Spleen (tissue), 11 donors: ENCODE data around the gene JADE3. TPM values are rescaled to one million over a fixed set of nuclear protein-coding genes. Genes with fewer than 3 reads are reported as not detected.

ENCODE experiments used
- DNase-seq: peaks from one replicate; pipeline ENCODE4 v3.0.0-alpha.2; 2020
- H3K27ac ChIP-seq, 8 donors: fragments of 200-600 bp; sonication (generic) in 7 of 8; 1 replicate in 4 of 8; 2 replicates in 4 of 8; pipeline versions ENCODE4 v1.5.0 to v1.8.0; 2016 to 2021; ENCODE audit warnings: inconsistent platforms in 4 of 8, mild to moderate bottlenecking in 4 of 8, moderate library complexity in 1 of 8
- H3K27me3 ChIP-seq, 7 donors: fragments of 200-600 bp; sonication (generic) in 6 of 7; replicated peaks in 1 of 7; 1 replicate in 4 of 7; 2 replicates in 3 of 7; pipeline versions ENCODE4 v1.5.0 to v1.8.0; 2016 to 2021; ENCODE audit warnings: inconsistent platforms in 3 of 7, mild to moderate bottlenecking in 1 of 7
- H3K36me3 ChIP-seq, 6 donors: fragments of 200-600 bp; sonication (generic) in 5 of 6; 1 replicate in 4 of 6; 2 replicates in 2 of 6; pipeline versions ENCODE4 v1.5.0 to v1.8.0; 2016 to 2021; ENCODE audit warnings: inconsistent platforms in 2 of 6
- H3K4me1 ChIP-seq, 6 donors: fragments of 200-600 bp; sonication (generic) in 5 of 6; 1 replicate in 3 of 6; 2 replicates in 3 of 6; pipeline versions ENCODE4 v1.5.0 to v1.8.0; 2016 to 2021; ENCODE audit warnings: inconsistent platforms in 3 of 6
- H3K4me3 ChIP-seq, 8 donors: fragments of 200-600 bp; sonication (generic) in 7 of 8; 1 replicate in 4 of 8; 2 replicates in 4 of 8; pipeline versions ENCODE4 v1.5.0 to v1.8.0; 2016 to 2021; ENCODE audit warnings: inconsistent platforms in 4 of 8, mild to moderate bottlenecking in 4 of 8, moderate library complexity in 2 of 8
- H3K9me3 ChIP-seq, 8 donors: fragments of 200-600 bp; sonication (generic) in 7 of 8; 1 replicate in 4 of 8; 2 replicates in 4 of 8; pipeline versions ENCODE4 v1.5.0 to v1.8.0; 2016 to 2021; ENCODE audit warnings: inconsistent platforms in 4 of 8
- POLR2A ChIP-seq, 3 donors: fragments of 450-650 bp; IDR thresholded peaks; one replicate each; pipeline ENCODE4 v1.5.1; 2017; ENCODE audit warnings: antibody characterized with exemption in 3 of 3, mild to moderate bottlenecking in 1 of 3
- POLR2AphosphoS5 ChIP-seq, 3 donors: sonication (generic); formaldehyde crosslinking; IDR thresholded peaks; one replicate each; pipeline ENCODE4 v1.5.1; 2017; ENCODE audit warnings: antibody characterized with exemption in 3 of 3
- WGBS, 5 donors: extraction: QIAGEN DNeasy Blood & Tissue Kit in 3 of 5; methylation state at CpG; one replicate each; pipeline versions ENCODE4 v1.1.5 to v1.1.7; 2013 to 2018; 5-methylcytosine and 5-hydroxymethylcytosine counted together
- intact Hi-C: fragments of 100-400 bp; cut with DNase I; formaldehyde crosslinking; loops from one replicate; pipeline ENCODE4 v1.15.0; 2023; ENCODE audit warnings: low total_unique reads
- polyA plus RNA-seq, 3 donors: library from polyadenylated mRNA; stranded (reverse); fragments of 200-250 nt; gene quantifications; one replicate each; pipeline ENCODE4 v1.2.1, GENCODE V29; 2013
- total RNA-seq, 7 donors: library from RNA; depleted of rRNA in 3 of 7; stranded (reverse); fragments of >200 nt in 3 of 7; fragmentation: NEBNext Ultra II Directional in 4 of 7; extraction: Animal tissue kit (Norgen Biotek cat#: 25700) in 4 of 7; gene quantifications; one replicate each; pipeline versions ENCODE4 v1.1.0 to v1.2.1, GENCODE V29; 2016 to 2021
- TF ChIP-seq, protein P1 (sequence below), 11 experiments: fragments of 200-600 bp in 7 of 11; fragments of 450-650 bp in 4 of 11; sonication (generic) in 4 of 11; IDR thresholded peaks in 8 of 11; conservative IDR thresholded peaks in 3 of 11; 1 replicate in 7 of 11; 2 replicates in 4 of 11; pipeline versions ENCODE4 v1.4.0 to v1.8.0; 2016 to 2021; ENCODE audit warnings: antibody characterized with exemption in 11 of 11, inconsistent platforms in 4 of 11, mild to moderate bottlenecking in 1 of 11
- donor health status: healthy with polysubstance abuse.
- donor health status: DM: no; HTN: no; CAD: no; lungs with moderate emphysema.
- donor health status: DM: no; HTN: no; CAD: no.
- donor health status: Bipolar disorder and iron deficiency.
- donor health status: healthy.
- donor health status: DM: no; HTN: no; CAD: no.
- donor health status: DM: yes; HTN: yes; CAD: no.

JADE3 gene
- total and polyA plus RNA-seq, 10 donors, result 6.0 to 15.6 (median 11.4) TPM

DNA sequence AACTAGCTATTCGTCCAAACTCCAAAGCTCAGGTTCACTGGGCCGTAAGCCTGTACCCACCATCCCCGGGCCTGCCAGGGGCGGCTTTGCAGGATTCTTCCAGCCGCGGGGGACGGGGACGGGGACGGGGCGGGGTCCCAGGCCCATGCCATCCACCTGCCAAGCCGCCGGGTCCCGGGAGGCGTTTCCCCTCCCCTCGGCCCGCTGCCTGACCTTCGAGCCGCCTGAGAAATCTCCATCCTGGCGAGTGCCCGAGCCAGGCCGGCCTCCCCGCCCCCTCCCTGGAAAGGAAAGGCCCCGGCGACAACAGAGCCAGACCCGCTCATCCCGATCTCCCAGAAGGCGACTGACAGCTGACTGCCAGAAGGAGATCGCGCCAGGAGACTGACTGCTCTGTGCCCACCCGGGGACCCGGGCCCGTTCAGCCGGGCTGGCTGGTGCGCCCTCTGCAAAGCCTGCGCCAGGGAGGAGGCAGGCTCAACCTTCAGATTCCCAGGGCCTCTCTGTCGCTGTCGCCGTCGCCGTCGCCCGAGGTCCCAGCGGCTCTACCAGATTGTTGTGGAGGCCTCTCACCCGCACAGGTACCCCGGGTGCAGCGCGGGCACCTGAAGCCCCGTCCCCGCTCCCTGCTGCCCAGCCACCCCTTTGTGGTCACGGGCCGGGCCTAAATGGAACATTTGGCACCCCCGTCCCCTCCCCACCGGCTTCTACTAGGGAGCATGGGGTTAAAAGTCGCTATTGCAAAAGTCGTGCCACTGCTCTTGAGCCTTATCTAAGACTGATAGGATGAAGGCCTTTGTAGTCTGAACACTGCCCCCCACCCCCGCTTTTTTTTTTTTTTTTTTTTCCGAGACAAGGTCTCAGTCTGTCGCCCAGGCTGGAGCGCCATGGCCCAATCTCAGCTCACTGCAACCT, 166.2 kb downstream of the JADE3 start, which contains the start of gene RGN:
TSS of gene RGN (plus strand) at position 315 of the 915 bp plus-strand sequence. CDS start 2,702 bp downstream, outside the sequence.
- no peaks in the 10 kb centered on the region for H3K36me3 ChIP-seq
- H3K27me3 ChIP-seq, result no peaks in the 10 kb centered on the region
- H3K27ac ChIP-seq, result no peak within 1 kb of the TSS
- intact Hi-C loops, result no loop called here
- H3K9me3 ChIP-seq, result no peaks in the 10 kb centered on the region
- peak within 1 kb of the TSS in 6 of 8 donors; percentile 10 to 60 (median 19) for H3K4me3 ChIP-seq
- no peaks in the 10 kb centered on the region for H3K4me1 ChIP-seq
- no peak for DNase-seq
- TF ChIP-seq, protein P1, sequence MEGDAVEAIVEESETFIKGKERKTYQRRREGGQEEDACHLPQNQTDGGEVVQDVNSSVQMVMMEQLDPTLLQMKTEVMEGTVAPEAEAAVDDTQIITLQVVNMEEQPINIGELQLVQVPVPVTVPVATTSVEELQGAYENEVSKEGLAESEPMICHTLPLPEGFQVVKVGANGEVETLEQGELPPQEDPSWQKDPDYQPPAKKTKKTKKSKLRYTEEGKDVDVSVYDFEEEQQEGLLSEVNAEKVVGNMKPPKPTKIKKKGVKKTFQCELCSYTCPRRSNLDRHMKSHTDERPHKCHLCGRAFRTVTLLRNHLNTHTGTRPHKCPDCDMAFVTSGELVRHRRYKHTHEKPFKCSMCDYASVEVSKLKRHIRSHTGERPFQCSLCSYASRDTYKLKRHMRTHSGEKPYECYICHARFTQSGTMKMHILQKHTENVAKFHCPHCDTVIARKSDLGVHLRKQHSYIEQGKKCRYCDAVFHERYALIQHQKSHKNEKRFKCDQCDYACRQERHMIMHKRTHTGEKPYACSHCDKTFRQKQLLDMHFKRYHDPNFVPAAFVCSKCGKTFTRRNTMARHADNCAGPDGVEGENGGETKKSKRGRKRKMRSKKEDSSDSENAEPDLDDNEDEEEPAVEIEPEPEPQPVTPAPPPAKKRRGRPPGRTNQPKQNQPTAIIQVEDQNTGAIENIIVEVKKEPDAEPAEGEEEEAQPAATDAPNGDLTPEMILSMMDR (IDR thresholded peaks at IDR 0.05 in 8 of 11, conservative IDR thresholded peaks at IDR 0.05 in 3 of 11), result no peak
- TF ChIP-seq POLR2AphosphoS5 (IDR thresholded peaks at IDR 0.05), result peak in 2 of 3 donors; percentile 8 to 12
- WGBS, 5 donors, result 51 to 83% (median 56%) methylated on average over 23 to 59 of the region's 59 CpGs

DNA sequence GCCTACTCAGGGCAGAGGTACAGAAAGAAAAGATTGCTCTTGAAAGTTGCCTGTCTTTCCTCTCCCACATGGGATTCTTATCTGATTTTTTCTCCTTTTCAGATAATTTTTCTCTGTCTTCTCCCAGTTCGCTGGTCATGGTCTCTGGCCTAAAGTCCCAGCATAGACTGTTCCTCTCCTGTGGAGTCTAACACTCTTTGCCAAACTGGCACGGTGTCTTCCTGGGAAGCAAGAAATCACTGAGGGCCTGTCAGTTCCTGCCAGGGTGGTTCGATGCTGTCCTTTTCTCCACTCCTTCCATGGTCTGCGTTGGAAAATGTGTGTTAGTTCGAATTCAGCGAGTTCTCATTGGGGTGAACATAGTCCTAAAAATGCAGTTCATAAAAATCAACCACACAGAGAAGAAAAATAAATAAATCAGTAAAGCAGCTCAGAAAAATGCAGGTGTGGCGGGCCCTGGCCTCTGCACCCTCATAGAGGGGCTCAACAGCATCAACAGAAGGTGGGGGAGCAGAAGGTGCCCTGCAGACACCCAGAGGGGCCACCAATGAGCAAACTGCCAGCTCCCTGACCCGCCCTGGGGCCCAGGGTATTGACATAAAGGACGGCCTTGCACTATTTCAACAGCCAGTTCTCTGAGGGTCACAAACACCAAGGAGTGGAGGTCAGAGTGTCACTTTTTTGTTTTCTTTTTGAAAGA, 168.1 kb downstream of the JADE3 start:
- Histone ChIP-seq H3K9me3 (no peaks in the 10 kb centered on the region), H3K36me3 (no peaks in the 10 kb centered on the region), H3K27me3 (no peaks in the 10 kb centered on the region), H3K4me1 (no peaks in the 10 kb centered on the region), H3K4me3 (no peak overlapping the region), H3K27ac (no peak overlapping the region)
- TF ChIP-seq, protein P1 (IDR thresholded peaks at IDR 0.05 in 8 of 11, conservative IDR thresholded peaks at IDR 0.05 in 3 of 11), result no peak
- no peak for TF ChIP-seq POLR2AphosphoS5 (IDR thresholded peaks at IDR 0.05)
- TF ChIP-seq POLR2A (IDR thresholded peaks at IDR 0.05), result no peak
- WGBS, 5 donors, result 74 to 92% (median 88%) methylated on average over 8 to 9 of the region's 9 CpGs
- DNase-seq, result no peak
- intact Hi-C loops, result no loop called here

DNA sequence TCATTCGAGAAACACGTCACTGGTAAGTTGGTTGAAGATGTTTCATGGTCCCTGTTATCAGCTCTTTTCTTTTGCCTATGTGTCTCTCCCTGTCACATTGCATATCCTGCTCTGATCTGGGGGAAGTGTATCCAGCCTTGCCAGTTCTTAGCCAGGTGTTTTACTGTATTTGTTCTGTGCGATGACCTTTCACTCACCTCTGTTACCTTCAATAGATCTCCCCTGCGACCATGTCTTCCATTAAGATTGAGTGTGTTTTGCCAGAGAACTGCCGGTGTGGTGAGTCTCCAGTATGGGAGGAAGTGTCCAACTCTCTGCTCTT, 168.7 kb downstream of the JADE3 start:
- Histone ChIP-seq H3K4me3 (no peak overlapping the region), H3K27me3 (no peaks in the 10 kb centered on the region), H3K36me3 (no peaks in the 10 kb centered on the region), H3K4me1 (no peaks in the 10 kb centered on the region), H3K9me3 (no peaks in the 10 kb centered on the region), H3K27ac (no peak overlapping the region)
- 81 to 93% (median 83%) methylated on average over 5 of the region's 5 CpGs for WGBS, 5 donors
- intact Hi-C loops, result no loop called here
- DNase-seq, result no peak
- TF ChIP-seq POLR2A (IDR thresholded peaks at IDR 0.05) (no peak), POLR2AphosphoS5 (IDR thresholded peaks at IDR 0.05) (no peak)
- TF ChIP-seq, protein P1 (IDR thresholded peaks at IDR 0.05 in 8 of 11, conservative IDR thresholded peaks at IDR 0.05 in 3 of 11), result no peak
